ENCODE measurements around the gene CYB5RL.
"Not testable (repeated sequence)": the region's sequence is repeated elsewhere in the genome, so short reads cannot be mapped to it uniquely, and the experiment has no call there.

CYB5RL gene

GRCh38 chr1:54199765-54200518 lies at the start of gene CYB5RL, which contains the start of gene MRPL37:
TSS of gene CYB5RL (minus strand) at chr1:54200030. CDS start at chr1:54195616, 4,414 bp downstream.
TSS of gene MRPL37 (plus strand) at chr1:54200167. CDS start at chr1:54200244, 77 bp downstream.
- peak; percentile 99 for DNase-seq

DNA sequence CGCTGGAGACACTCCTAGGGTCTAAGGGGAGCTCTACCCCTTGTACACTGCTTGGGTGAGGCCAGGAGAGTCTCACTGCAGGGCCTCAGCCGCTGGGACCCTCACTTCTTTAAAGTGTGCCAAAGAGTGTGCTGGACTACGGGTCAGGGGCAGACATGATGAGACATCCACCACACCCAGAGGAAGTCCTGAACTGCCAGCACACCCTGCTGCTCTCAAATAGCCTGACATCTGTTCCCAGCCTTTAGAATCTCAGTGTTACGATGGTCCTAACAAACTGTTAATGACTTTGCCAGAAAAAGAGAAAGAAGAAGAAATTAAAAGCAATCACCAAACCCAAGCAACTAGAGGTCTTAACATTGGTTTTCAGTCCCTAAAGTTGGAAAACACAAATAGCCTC lies 49.1 kb upstream of the CYB5RL start:
- DNase-seq, result no peak

GRCh38 chr1:54247863-54248515 lies 48.2 kb upstream of the CYB5RL start:
- no peak for DNase-seq

DNA sequence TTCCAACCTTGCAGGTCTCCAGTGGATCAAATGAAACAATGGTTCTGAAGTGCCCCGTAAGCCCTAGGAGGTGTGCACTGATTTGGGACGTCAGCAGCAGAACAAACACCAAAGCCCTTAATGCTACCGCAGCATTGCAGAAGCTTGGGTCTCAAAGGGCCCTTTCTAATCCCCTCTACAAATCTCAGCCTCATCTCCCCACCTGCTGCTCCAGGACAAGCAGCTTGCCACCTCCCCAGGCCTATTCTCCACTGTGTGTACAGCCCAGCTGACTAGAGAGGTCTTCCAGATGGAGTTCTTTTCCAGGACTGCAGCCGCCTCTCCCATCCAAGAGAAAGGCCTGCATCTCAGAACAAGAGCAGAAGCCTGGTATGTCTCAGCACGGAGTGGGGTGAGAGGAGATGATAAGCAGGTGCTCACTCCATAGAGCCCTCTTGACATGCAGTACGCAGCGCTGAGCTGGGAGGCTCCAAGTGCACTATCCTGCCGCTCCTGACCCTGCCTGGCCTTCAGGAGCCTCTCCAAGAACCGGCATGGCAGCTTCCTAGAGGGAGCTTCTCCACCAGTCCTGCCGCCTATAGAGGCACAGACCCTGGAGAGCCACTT lies 46.4 kb upstream of the CYB5RL start:
- no peak for DNase-seq

GRCh38 chr1:54245501-54245900 lies 45.7 kb upstream of the CYB5RL start:
- DNase-seq, result no peak

- DNase-seq, result no peak
Measured at GRCh38 chr1:54244655-54245054, 44.8 kb upstream of the CYB5RL start.

- DNase-seq, result no peak
Measured at GRCh38 chr1:54243022-54243421, 43.2 kb upstream of the CYB5RL start.

DNA sequence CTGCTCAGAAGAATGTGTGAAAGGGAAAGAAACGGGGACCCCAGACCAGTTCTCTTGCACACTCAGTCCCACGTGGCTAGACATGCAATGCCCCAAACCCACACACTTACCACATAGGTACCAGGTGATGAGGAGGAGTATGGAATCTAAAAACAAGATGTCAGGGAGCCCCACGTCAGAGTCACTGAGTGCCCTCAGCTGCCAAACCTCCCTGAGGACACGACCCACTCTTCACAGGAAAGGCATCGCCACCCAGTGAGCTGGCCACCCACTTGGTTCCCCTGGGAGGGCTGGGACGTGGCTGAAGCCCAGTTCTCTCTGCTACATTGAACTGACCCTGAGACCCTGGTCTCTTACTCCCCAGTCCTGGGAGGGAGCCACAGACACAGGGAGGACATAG lies 41.5 kb upstream of the CYB5RL start:
- no peak for DNase-seq

DNA sequence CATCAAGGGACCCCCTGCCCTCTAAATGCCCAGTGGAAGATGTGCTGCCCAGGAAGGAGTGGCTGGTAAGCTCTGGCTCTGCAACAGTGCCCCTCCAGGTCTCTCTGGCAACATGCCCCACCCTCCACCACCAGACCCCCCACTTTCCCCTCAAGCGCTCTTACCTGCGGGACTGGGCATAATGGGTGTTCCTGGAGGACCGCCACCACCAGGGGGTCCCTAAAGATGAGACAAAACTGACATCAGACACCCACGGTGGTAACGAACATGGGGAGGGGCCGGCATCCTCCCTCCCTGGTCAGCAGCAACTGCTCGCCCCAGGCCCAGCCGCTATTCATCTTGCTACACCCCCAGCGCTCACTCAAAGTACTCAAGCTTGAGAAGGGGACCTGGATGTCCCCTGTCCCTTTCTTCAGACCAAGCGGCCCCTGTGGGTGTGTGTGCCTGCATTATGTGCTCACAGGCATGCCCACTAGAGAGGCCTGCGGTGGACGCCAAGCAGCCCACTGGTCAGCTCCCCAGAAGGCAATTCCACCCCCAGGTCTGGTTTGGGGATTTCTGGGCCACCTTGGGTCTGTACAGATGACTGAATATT lies 41.0 kb upstream of the CYB5RL start:
- no peak for DNase-seq

- DNase-seq, result no peak
Measured at GRCh38 chr1:54239631-54240031, 39.8 kb upstream of the CYB5RL start.

GRCh38 chr1:54239035-54239383 lies 39.2 kb upstream of the CYB5RL start:
- no peak for DNase-seq

DNA sequence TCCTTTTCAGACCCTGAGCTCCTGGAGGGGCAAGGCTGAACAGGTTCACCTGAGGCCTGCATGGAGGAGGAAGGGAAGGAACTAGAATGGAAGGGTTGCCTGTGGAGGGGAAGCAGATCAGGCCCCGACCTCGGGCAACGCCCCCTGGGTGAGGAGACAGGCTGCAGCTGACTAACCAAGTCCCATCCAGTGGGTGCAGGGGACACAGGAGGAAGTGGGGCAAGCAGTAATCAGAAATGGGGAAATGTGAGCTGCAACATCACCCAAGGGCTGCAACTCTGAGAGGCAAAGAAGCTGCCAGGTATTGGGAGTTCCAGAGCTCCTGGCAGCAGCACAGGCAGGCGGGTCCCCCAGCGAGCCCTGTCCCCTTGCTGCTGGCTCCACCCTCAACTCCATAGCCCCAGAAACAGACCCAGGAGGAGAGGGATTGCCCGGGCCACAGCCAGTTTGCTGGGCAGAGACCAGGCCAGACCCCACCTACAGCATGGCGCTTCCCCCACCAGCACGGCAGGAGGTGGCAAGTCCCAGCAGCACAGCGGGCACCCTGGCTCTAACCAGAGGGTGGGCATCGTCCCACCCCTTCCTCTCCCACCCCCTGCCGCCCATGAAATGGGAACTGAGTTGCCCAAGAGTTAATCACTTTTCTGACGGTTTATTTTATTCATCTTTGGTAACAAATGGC lies 38.7 kb upstream of the CYB5RL start:
- no peak for DNase-seq

GRCh38 chr1:54237586-54237985 lies 37.8 kb upstream of the CYB5RL start:
- no peak for DNase-seq

- DNase-seq, result no peak
Measured at GRCh38 chr1:54234284-54234683, 34.5 kb upstream of the CYB5RL start.

DNA sequence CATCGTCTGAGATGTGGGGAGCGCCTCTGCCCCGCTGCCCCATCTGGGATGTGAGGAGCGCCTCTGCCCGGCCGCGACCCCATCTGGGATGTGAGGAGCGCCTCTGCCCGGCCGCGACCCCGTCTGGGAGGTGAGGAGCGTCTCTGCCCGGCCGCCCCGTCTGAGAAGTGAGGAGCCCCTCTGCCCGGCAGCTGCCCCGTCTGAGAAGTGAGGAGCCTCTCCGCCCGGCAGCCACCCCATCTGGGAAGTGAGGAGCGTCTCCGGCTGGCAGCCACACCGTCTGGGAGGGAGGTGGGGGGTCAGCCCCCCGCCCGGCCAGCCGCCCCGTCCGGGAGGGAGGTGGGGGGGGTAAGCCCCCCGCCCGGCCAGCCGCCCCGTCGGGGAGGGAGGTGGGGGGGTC lies 33.4 kb upstream of the CYB5RL start:
- DNase-seq, result not testable (repeated sequence)

GRCh38 chr1:54230507-54231339 lies 30.9 kb upstream of the CYB5RL start:
- no peak for DNase-seq

- no peak for DNase-seq
Measured at GRCh38 chr1:54229281-54229891, 29.6 kb upstream of the CYB5RL start.

- no peak for DNase-seq
Measured at GRCh38 chr1:54228638-54229079, 28.8 kb upstream of the CYB5RL start.

DNA sequence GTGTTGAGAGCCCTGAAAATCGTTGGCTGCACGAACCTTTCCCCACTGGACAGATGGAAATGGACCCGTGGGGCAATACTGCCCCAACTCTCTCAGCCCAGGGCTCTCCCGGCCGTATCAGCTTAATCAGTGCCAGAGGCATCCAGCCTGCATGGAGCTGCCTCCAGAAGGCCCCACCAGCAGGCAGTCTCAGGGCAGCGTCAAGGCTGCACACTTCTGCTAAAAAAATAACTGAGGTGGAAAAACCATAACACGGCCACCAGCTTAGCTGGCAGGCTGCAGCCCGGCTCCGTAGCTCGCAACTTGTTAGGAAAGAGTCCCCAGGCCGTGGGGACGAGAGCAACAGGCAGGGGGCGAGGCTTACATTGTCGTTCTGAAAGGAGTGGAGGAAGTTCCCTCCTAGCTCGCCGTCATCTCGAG lies 28.1 kb upstream of the CYB5RL start:
- no peak for DNase-seq

DNA sequence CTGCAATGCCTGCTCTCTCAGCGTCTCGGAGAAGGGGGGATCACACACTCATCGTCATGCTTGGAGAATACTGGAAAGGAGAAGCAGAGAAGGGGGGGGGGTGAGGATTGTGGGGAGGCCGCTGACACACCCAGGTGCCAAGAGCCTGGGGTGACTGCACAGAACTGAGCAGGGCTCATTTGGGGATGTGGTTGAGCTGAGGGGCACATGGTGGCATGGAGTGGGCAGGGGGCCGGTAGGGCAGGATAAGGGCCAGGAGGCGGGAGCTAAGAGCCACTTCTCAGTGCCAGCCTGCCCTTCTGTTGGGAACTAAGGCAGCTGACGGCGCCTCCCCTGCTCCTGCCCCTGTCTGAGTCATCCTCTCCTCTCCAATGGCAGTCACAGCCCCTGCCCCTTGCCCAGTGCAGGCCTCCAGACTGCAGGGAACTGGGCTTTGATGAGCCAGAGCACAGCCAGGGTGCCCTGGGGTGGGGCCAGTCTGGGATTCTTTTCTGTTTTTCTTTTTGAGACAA lies 27.3 kb upstream of the CYB5RL start:
- DNase-seq, result no peak

DNA sequence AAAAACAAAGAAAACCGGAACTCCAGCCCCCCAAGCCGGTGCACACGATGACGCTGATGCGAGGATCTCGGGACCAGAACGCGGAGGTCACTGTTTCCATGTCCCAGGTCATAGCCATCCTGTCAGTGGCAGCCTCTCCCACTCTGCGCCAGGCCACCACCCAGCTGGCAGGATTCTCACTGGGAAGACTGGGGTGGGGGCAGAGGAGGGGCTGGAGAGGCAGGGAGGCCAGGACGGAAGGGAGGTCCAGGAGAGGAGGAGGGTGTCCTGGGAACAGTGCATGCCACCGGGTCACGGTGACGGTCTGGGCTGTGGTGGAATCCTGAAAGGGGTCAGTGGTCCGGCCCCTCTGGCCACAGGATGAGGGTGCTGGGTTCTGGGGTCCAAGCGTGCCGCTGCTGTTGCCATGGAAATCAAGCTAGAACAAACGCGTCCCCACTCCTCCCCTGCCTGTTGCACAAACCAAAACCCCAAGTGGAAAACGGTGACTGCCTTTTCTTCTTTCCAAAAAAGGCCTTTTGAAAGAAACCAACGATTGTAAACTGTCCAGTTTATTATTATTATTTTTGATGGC lies 26.2 kb upstream of the CYB5RL start:
- DNase-seq, result no peak
